ENCODE results near the gene FAM177A1. TPM values are rescaled to one million over a fixed set of nuclear protein-coding genes. Genes with fewer than 3 reads are reported as not detected.

The FAM177A1 gene
- total and polyA plus RNA-seq, 2 donors (not counting 3 experiments of a cell fraction or from before 2014, with no cell fraction given): 19.9 to 64.1 TPM

- TF ChIP-seq FOS (IDR thresholded peaks at IDR 0.05; ENCODE audit: borderline replicate concordance, insufficient read depth, low read length) (no peak), JUN (IDR thresholded peaks at IDR 0.05; ENCODE audit: borderline replicate concordance, insufficient read depth, insufficient read length, low read depth) (no peak), MYC (IDR thresholded peaks at IDR 0.05; ENCODE audit: low read depth, low read length) (no peak), EZH2 (IDR thresholded peaks at IDR 0.05; ENCODE audit: borderline replicate concordance, low read depth, low read length, severe bottlenecking) (no peak), CTCF (IDR thresholded peaks at IDR 0.05; ENCODE audit: extremely low read depth in 1 of 2, insufficient read depth in 1 of 2, low read depth in 1 of 2, low read length in 2 of 2) (no peak), POLR2A (IDR thresholded peaks at IDR 0.05; ENCODE audit: low read depth, low read length) (no peak), MAX (IDR thresholded peaks at IDR 0.05; ENCODE audit: insufficient read depth, insufficient read length) (no peak), POLR2AphosphoS5 (IDR thresholded peaks at IDR 0.05; ENCODE audit: insufficient read depth, low read depth, low read length) (no peak), GATA2 (IDR thresholded peaks at IDR 0.05; ENCODE audit: insufficient read depth, insufficient read length, low read depth, low read length) (no peak)
- no peak for DNase-seq (ENCODE audit: low read depth, low spot score)
- Histone ChIP-seq H3K27ac (ENCODE audit: insufficient read depth, low read depth, low read length) (no peak overlapping the region), H3K36me3 (ENCODE audit: control insufficient read depth in 2 of 2, extremely low read depth in 1 of 2, insufficient read depth in 2 of 2, low read length in 2 of 2) (peaks cover 0 to 4% of the 10 kb centered on the region in 2 experiments), H3K9me1 (replicated peaks; ENCODE audit: control insufficient read depth, extremely low read depth, insufficient read depth, low read length) (no peaks in the 10 kb centered on the region), H3K9ac (replicated peaks; ENCODE audit: extremely low read depth, insufficient read depth, low read length) (no peak overlapping the region), H3K27me3 (ENCODE audit: control insufficient read depth in 2 of 2, insufficient read depth in 2 of 2, low read length in 2 of 2) (no peaks in the 10 kb centered on the region), H3K9me3 (replicated peaks; ENCODE audit: control insufficient read depth, insufficient read depth, low read length) (no peaks in the 10 kb centered on the region), H3K4me1 (ENCODE audit: control insufficient read depth, extremely low read depth, insufficient read depth, low read length) (no peaks in the 10 kb centered on the region), H3K4me2 (ENCODE audit: insufficient read depth, low read length) (no peak overlapping the region), H3K79me2 (ENCODE audit: control insufficient read depth, insufficient read depth, low read length) (no peaks in the 10 kb centered on the region), H4K20me1 (replicated peaks; ENCODE audit: control insufficient read depth, extremely low read depth, insufficient read depth, low read length) (no peaks in the 10 kb centered on the region), H3K4me3 (replicated peaks in 1 of 3; ENCODE audit: insufficient read depth in 1 of 3, low read depth in 1 of 3, low read length in 3 of 3) (no peak overlapping the region), H2AFZ (ENCODE audit: low read depth, low read length) (no peak overlapping the region)
- intact Hi-C loops (cut with micrococcal nuclease) (no loop called here), dilution Hi-C loops (cut with MboI; ENCODE audit: extremely low pct_ligation_motif_present, low sequenced_read_pairs) (no loop called here)
- ChIA-PET CTCF (interaction anchor here (1.0 kb wide), 1 partner anchor 124 kb away, joined by 7 read pairs; no protein-coding TSS in a partner anchor), POLR2A (no interaction called here)
- BruUV-seq (replicated peaks): no TSS peak
- FAIRE-seq: no peak
Measured at GRCh38 chr14:35001621-35002020, 44.5 kb upstream of the FAM177A1 start.

All from endothelial cell of umbilical vein (primary cell).